ACC112 (cell line): ENCODE measurements around the gene HBB.

Experiments
- H2AFZ ChIP-seq: fragments of 200-600 bp; sonication (generic); one replicate; pipeline ENCODE4 v1.6.0; 2017; ENCODE audit warnings: antibody characterized with exemption, low read length; ENCODE audit not compliant: unreplicated experiment
- H3K27ac ChIP-seq: fragments of 200-600 bp; sonication (generic); 2 replicates; pipeline ENCODE4 v1.5.1; 2014; ENCODE audit warnings: low read depth, mild to moderate bottlenecking, antibody characterized with exemption, low read length, moderate library complexity
- H3K27me3 ChIP-seq: fragments of 200-600 bp; sonication (generic); 2 replicates; pipeline ENCODE4 v1.6.1; 2014; ENCODE audit warnings: mild to moderate bottlenecking, antibody characterized with exemption, low read length, moderate library complexity, mixed read lengths; ENCODE audit not compliant: insufficient read depth
- H3K36me3 ChIP-seq: fragments of 200-600 bp; sonication (generic); 2 replicates; pipeline ENCODE4 v1.6.1; 2016; ENCODE audit warnings: mild to moderate bottlenecking, antibody characterized with exemption, low read length, moderate library complexity, mixed read lengths; ENCODE audit not compliant: insufficient read depth
- H3K4me1 ChIP-seq: fragments of 200-600 bp; sonication (generic); one replicate; pipeline ENCODE4 v1.6.1; 2016; ENCODE audit warnings: low read length, mixed read lengths; ENCODE audit not compliant: insufficient read depth, unreplicated experiment, control insufficient read depth
- H3K4me3 ChIP-seq: fragments of 200-600 bp; sonication (generic); 2 replicates; pipeline ENCODE4 v1.5.1; 2014; ENCODE audit warnings: mild to moderate bottlenecking, low read depth, low read length
- H3K79me2 ChIP-seq: fragments of 200-600 bp; sonication (generic); one replicate; pipeline ENCODE4 v1.6.0; 2016; ENCODE audit warnings: low read length; ENCODE audit not compliant: control insufficient read depth, unreplicated experiment, insufficient read depth

HBB gene

DNA sequence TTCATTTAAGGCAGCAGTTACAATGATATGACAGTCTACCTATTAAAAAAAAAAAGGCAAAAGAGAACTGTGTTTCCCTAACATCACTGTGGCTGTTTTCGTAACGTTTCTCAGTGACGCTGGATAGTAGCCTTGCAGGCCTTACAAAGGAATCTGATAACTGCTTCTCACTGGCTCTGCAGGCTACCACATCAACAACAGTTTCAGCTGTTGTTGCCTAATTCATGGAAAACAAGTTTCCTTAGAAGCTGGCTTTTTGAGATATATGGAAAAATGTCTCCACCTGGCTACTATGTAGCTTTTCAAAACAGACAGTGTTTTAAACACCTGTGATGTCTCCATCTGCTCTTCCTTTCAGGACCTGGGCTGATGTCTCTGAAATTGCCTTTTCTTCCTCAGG, 30.1 kb downstream of the HBB start:
- Histone ChIP-seq H3K36me3 (no peaks in the 10 kb centered on the region), H3K4me3 (no peak overlapping the region), H3K27ac (no peak overlapping the region), H3K79me2 (no peaks in the 10 kb centered on the region), H3K4me1 (no peaks in the 10 kb centered on the region), H2AFZ (no peak overlapping the region), H3K27me3 (no peaks in the 10 kb centered on the region)

GRCh38 chr11:5196067-5196466, 30.8 kb downstream of the HBB start:
- Histone ChIP-seq H3K27me3 (no peaks in the 10 kb centered on the region), H3K36me3 (no peaks in the 10 kb centered on the region), H3K4me1 (no peaks in the 10 kb centered on the region), H3K79me2 (no peaks in the 10 kb centered on the region), H3K4me3 (no peak overlapping the region), H3K27ac (no peak overlapping the region), H2AFZ (no peak overlapping the region)

DNA sequence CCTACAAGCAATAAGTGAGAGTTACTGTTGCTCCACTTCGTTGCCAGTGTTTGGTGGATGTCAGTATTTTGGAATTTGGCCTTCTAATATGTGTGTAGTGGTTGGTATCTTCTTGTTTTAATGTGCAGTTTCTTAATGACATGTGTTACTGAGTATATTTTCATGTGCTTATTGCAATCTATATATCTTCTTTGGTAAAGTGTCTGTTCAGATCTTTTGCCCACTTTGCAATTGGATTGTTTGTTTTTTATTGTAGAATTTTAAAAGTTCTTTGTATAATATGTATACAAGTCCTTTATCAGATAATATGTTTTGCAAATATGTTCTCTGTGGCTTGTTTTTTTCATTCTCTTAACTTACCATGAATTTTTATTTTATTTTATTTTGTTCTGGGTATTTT, 34.1 kb downstream of the HBB start:
- no peaks in the 10 kb centered on the region for H3K79me2 ChIP-seq
- no peaks in the 10 kb centered on the region for H3K27me3 ChIP-seq
- H3K27ac ChIP-seq = no peak overlapping the region
- no peaks in the 10 kb centered on the region for H3K36me3 ChIP-seq
- H2AFZ ChIP-seq = no peak overlapping the region
- H3K4me1 ChIP-seq = no peaks in the 10 kb centered on the region
- no peak overlapping the region for H3K4me3 ChIP-seq

- no peaks in the 10 kb centered on the region for H3K27me3 ChIP-seq
- no peaks in the 10 kb centered on the region for H3K36me3 ChIP-seq
- H3K4me3 ChIP-seq = no peak overlapping the region
- H3K79me2 ChIP-seq = no peaks in the 10 kb centered on the region
- no peak overlapping the region for H3K27ac ChIP-seq
- H3K4me1 ChIP-seq = no peaks in the 10 kb centered on the region
- H2AFZ ChIP-seq = no peak overlapping the region
Measured at GRCh38 chr11:5188201-5188600, 38.7 kb downstream of the HBB start.

DNA sequence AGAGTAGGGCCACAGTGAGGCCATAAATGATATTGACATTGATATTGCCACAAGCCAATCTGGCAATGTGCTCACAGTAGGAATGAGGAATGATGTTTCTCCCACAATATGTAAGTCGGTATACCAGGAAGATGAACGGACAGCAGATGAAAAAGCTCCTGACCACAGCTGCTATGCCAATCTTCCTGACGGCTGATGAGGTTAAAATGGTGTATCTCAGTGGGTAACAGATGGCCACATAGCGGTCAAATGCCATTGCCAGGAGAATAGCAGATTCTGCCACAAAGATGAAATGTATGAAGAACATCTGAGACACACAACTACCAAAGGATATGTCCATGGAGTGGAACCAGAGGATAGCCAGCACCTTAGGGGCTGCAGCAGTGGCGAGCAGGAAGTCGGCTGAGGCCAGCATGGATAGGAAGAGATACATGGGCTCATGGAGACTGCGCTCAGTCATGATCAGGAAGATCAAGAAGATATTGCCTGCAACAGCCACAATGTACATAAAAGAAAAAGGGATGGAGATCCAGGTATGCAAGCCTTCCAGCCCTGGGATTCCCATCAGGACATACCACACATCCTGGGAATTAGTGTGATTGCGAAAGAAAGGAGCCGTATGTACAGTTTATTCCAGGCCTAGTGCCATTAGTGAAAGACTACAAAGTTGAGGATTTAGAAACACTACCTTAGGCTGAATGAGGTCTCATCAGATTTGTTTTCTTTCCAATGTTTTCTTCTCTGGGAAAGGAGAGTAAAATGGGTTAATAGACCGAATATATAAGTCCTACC, 48.6 kb downstream of the HBB start:
- no peak overlapping the region for H2AFZ ChIP-seq
- no peak overlapping the region for H3K27ac ChIP-seq
- no peaks in the 10 kb centered on the region for H3K79me2 ChIP-seq
- no peaks in the 10 kb centered on the region for H3K27me3 ChIP-seq
- no peak overlapping the region for H3K4me3 ChIP-seq
- no peaks in the 10 kb centered on the region for H3K4me1 ChIP-seq
- H3K36me3 ChIP-seq = no peaks in the 10 kb centered on the region
